GM21737 (cell line): ENCODE data around the gene TMEM11.
"Not testable (repeated sequence)": the region's sequence is repeated elsewhere in the genome, so short reads cannot be mapped to it uniquely, and the experiment has no call there.

Source experiments
- ATAC-seq: cut with Tn5 transposase; IDR thresholded peaks from one replicate; pipeline ENCODE4 v1.9.1; 2021; ENCODE audit warnings: mild to moderate bottlenecking, moderate library complexity; ENCODE audit not compliant: unreplicated experiment

TMEM11 gene

DNA sequence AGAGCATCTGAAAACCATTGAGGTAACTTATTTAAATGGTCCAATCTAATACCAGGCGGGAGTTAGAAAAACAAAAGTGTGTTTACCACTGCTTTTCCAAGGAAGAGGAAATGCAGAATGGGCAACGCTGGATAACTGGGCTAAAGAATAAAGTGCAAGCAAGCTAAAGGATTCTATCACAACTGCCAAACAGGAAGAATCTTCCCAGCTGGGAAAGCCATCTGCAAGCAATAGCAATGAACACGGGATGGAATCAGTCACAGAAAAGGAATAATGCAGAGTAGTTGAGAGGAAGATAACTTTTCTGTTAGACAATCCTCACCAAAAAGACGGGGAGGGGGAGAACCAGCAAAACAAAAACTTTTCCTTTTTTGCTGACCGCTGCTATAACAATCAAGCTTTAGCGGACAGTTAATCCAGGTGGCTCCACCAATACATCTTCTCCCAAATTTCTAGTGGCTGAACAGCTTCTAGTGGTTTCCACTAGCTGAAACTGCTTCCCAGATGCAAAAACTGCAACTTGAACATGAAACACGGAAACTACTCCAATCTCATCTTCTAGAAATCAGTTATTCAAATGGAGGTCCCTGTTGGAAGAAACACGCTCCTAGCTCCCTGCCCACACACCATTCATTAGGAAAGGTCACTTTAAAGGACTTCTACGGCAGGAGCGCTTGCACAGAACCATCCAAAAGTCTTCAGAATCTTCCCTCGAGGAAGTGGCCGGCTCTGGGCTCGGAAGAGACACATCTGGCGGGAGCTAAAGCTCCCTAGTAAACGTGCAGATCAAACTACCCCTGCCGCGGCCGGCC is 929 bp downstream of the TMEM11 start:
- ATAC-seq: no peak

DNA sequence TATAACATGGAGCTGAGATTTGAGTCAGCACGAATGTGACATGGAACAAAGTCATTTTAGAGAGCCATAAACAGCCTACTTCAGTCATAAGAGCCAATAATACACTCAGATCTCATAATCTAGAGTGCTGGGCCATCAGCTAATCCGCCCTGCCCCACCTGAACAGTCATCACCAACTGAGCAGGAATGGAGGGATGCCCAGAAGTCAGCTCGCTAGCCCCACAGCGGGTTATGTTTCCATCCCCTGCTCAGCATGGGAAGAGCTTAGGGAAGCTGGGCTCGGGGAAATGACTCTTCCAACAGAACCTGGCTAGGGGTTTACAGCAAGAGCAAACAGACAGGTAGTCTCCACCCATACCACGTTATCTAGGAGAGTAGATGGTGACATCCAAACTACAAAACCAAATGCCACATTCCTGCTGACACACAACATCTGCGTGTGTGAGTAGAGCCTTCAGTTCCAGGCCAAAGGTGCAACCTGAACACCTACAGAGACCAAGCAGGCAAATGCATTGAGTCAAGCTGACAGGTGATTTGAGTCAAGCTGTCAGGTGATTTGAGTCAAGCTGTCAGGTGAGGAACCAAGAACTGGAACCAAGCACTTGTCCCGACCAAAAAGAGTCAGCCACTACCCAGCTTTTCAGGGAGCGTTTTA is 2.0 kb downstream of the TMEM11 start:
- no peak for ATAC-seq

DNA sequence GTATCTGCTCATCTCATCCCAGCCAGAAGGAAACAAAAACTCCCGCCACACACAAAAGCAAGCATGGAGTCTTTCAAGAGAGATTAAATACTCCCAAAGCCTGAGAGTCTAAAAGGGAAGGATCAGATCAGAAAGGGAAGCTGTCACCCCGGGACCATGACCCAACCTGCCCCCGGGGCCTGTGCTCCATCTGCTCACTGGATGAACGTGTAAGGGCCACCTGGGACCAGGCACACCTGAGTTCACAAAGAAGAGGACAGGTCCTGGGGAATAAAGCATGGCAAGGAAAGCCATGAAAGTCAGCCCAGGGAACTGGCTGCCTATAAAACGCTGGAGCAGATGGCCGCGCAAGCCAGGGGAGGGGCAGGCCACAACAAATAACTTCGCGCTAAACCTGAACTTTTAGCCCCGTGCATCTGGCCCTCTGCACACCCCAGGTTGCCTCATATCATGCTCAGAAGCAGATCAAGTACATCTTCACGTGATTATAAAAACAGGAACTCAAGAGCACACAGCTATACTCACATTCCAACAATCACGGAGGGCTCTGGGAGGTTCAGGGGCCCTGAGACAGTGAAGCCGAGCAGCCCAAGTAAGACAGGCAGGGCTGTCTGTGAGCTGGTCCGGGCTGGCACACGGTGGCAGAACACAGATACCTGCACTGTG is 3.4 kb downstream of the TMEM11 start:
- no peak for ATAC-seq

DNA sequence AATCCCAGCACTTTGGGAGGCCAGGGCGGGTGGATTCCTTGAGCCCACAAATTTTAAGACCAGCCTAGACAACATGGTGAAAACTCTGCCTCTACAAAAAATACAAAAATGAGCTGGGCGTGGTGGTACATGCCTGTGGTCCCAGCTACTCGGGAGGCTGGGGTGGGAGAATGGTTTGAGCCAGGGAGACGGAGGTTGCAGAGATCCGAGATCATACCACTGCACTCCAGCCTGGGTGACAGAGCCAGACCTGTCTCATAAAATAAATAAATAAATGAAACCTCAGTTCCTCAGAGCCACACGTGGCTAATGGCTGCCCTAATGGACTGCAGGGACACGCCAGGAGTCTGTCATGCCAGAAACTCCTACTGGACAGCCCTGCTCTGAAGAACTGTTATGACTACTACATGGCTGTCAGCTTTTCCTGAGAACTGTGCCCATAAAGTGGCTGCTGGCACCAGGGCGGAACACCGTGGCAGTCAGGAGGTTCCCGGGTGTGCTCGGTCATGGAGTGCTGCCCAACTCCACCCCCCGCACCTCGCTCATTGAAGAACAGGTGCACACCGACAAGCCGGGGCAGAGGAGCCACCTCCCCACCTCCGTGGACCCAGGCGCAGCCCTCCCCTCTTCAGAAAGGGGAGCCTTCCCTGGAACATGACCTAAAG is 4.3 kb downstream of the TMEM11 start:
- no peak for ATAC-seq

DNA sequence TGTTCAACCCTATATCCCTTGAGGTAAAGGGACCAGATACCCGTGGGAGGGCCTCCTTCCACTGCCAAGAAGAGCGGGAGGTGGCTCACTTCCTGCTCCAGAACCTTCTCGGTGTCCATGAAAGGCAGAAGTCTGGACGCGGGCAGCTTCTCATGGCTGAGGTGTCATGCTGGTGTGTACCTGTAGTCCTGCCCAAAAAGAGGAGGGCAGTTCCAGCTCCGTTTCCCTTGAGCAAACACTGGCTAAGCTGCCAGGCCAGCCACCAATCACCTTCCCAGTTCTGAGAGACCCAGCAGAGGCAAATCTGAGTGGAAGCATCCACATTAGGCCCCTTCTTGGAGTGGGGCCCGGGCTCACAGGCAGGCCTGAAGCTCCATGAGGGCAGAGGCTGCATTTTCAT is 5.6 kb downstream of the TMEM11 start:
- ATAC-seq: no peak

GRCh38 chr17:21204935-21205334 is 9.0 kb downstream of the TMEM11 start:
- ATAC-seq: no peak

- no peak for ATAC-seq
Measured at GRCh38 chr17:21202512-21202911, 11.4 kb downstream of the TMEM11 start.

- ATAC-seq: no peak
Measured at GRCh38 chr17:21201874-21202273, 12.1 kb downstream of the TMEM11 start.

- ATAC-seq: no peak
Measured at GRCh38 chr17:21201298-21201595, 12.7 kb downstream of the TMEM11 start.

- no peak for ATAC-seq
Measured at GRCh38 chr17:21200590-21201297, 13.2 kb downstream of the TMEM11 start.

GRCh38 chr17:21199856-21200255 is 14.1 kb downstream of the TMEM11 start:
- ATAC-seq: no peak

- no peak for ATAC-seq
Measured at GRCh38 chr17:21199311-21199710, 14.7 kb downstream of the TMEM11 start.

DNA sequence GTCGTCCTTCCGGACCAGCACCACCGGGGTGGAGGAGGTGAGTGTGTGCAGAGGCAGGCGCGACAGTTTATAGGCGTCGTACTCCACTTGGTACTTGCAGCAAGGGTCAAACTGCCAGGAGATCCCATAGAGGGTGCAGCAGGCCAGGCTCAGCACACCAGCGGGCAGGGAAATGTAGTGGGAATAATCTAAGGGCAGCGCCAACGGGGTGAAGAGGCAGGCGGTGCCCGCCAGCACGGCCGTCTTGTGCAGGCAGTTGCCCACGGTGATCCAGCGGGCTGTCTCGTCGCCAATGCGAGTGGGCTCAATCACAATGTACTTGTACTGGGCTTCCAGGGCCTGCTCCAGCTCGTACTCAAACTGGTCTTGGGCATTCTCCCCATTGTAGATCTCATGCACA is 15.6 kb downstream of the TMEM11 start:
- ATAC-seq: no peak

GRCh38 chr17:21196126-21196525 is 17.8 kb downstream of the TMEM11 start:
- ATAC-seq: no peak

- no peak for ATAC-seq
Measured at GRCh38 chr17:21194703-21195102, 19.3 kb downstream of the TMEM11 start.

DNA sequence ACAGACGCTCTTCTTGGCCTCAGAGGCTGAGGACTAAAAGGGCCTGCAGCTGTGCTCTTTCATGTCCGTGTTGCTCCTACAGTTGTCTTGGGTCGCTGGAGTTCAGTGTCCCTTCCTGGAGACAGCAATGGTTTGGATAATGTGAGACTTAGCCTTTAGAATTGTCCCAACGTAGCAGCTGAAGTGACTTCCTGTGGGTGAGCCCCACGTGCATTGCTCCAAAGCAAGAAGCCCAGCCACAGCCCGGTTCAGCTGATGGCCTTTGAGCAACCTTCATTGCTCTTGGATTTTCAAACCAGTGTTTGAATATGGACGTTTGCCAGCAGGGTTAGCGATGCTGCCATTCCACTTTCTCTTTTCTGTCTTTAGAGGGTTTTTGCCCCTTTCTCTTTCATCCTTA is 19.7 kb downstream of the TMEM11 start:
- no peak for ATAC-seq

- no peak for ATAC-seq
Measured at GRCh38 chr17:21193031-21193430, 20.9 kb downstream of the TMEM11 start.

DNA sequence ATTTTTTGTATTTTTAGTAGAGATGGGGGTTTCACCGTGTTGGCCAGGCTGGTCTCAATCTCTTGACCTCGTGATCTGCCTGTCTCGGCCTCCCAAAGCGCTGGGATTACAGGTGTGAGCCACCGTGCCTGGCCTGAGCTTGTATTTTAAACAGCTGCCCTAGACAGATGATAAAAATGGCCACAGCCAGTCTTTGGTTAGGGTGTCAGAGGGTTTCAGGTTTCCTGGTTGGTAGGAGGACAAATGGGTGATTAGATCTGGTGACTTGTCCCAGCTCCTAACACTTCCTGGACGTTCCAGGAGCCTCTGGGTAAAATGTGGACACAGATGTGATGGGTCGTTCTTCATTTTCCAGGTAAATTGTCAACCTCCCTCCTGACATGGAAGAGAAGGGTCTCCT is 21.5 kb downstream of the TMEM11 start:
- not testable (repeated sequence) for ATAC-seq

- ATAC-seq: no peak
Measured at GRCh38 chr17:21191698-21192097, 22.3 kb downstream of the TMEM11 start.

GRCh38 chr17:21190078-21190477 is 23.9 kb downstream of the TMEM11 start:
- ATAC-seq: no peak

DNA sequence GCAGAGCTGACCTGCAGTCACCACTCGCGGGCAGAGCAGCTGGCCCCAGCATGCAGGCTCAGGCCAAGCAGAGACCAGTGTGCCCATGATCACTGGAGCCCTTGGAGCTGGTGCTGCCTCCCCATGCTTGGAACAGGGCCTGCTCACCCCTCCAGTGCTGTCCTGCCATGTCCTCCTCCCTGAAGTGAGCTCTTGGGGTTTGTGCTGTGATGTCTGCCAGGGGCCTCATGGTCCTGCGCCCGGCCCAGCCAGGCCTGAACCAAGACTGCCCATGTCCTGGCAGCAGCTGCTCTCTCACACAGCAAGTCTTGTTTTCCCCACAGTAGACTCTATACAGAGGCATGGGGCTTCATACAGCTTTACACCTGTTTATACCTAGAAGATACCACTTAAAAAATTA is 24.6 kb downstream of the TMEM11 start:
- no peak for ATAC-seq
